Panc1 (cell line): ENCODE measurements around the gene DPP7. TPM values are rescaled to one million over a fixed set of nuclear protein-coding genes. Genes with fewer than 3 reads are reported as not detected.

ENCODE experiments used
- ATAC-seq: fragments of 200-7000 bp; cut with Tn5 transposase; 2 replicates; pipeline ENCODE4 v1.9.1; 2020; ENCODE audit warnings: mild to moderate bottlenecking, moderate library complexity
- BruUV-seq: library from RNA; stranded (reverse); fragments of 400-500 nt; replicated peaks from 2 replicates; lab custom pipeline; 2021; lab: Mats Ljungman, UMichigan
- CTCF ChIA-PET: fragments of 300-600 bp; sonication (Branson Sonifier 250); formaldehyde crosslinking; loops from one replicate; lab custom pipeline; 2022; ENCODE audit warnings: antibody characterized with exemption; lab: Charles Lee
- POLR2A ChIA-PET: fragments of 300-600 bp; sonication (Branson Sonifier 250); formaldehyde crosslinking; loops from one replicate; lab custom pipeline; 2022; ENCODE audit warnings: antibody characterized with exemption; lab: Charles Lee
- DNase-seq: peaks from one replicate; pipeline ENCODE4 v3.0.0-alpha.2; 2010; ENCODE audit warnings: low read depth, low spot score
- H3K27ac ChIP-seq: 2 replicates; pipeline ENCODE4 v1.5.1; 2011; ENCODE audit warnings: mild to moderate bottlenecking, low read length, inconsistent platforms
- H3K27me3 ChIP-seq: fragments of 200-500 bp; sonication (Bioruptor generic); 2 replicates; pipeline ENCODE4 v1.6.0; 2014; ENCODE audit warnings: low read length, inconsistent platforms; ENCODE audit not compliant: control insufficient read depth, insufficient read depth
- H3K36me3 ChIP-seq: fragments of 200-500 bp; sonication (Bioruptor generic); 2 replicates; pipeline ENCODE4 v1.5.1; 2014; ENCODE audit warnings: inconsistent platforms, mild to moderate bottlenecking, low read length, moderate library complexity; ENCODE audit not compliant: control insufficient read depth, insufficient read depth
- H3K4me1 ChIP-seq: 2 replicates; pipeline ENCODE4 v1.5.1; 2011; ENCODE audit warnings: inconsistent platforms, mild to moderate bottlenecking, low read length, moderate library complexity; ENCODE audit not compliant: control insufficient read depth, insufficient read depth
- H3K4me3 ChIP-seq, 2 experiments: 2 replicates each; pipeline ENCODE4 v1.5.1; 2011 to 2012; ENCODE audit warnings: low read depth in 2 of 2, low read length in 2 of 2, mild to moderate bottlenecking in 2 of 2, inconsistent platforms in 1 of 2, moderate library complexity in 1 of 2
- H3K9me3 ChIP-seq: fragments of 200-500 bp; sonication (Bioruptor generic); 2 replicates; pipeline ENCODE4 v1.5.1; 2014; ENCODE audit warnings: low read depth, mild to moderate bottlenecking, inconsistent platforms, low read length, moderate library complexity; ENCODE audit not compliant: control insufficient read depth, insufficient read depth
- POLR2AphosphoS5 ChIP-seq: IDR thresholded peaks from 2 replicates; pipeline ENCODE4 v1.6.1; 2012; ENCODE audit warnings: mild to moderate bottlenecking, low read depth, low read length, moderate library complexity
- REST ChIP-seq, 2 experiments: IDR thresholded peaks; 2 replicates each; pipeline ENCODE4 v1.6.1; 2011 to 2012; ENCODE audit warnings: low read depth in 2 of 2, control low read depth in 1 of 2, low read length in 1 of 2, mild to moderate bottlenecking in 1 of 2, moderate library complexity in 1 of 2; ENCODE audit not compliant: insufficient read depth in 1 of 2
- SIN3A ChIP-seq: IDR thresholded peaks from 2 replicates; pipeline ENCODE4 v1.6.1; 2012; ENCODE audit warnings: low read depth, mild to moderate bottlenecking, low read length, moderate library complexity, borderline replicate concordance; ENCODE audit not compliant: insufficient read depth
- TCF7L2 ChIP-seq: IDR thresholded peaks from 2 replicates; pipeline ENCODE4 v1.6.1; 2011; ENCODE audit warnings: mild to moderate bottlenecking, low read depth, low read length, inconsistent platforms
- in situ Hi-C: cut with HindIII; loops from 2 replicates; pipeline ENCODE4 v1.10.0; 2016; ENCODE audit warnings: low sequenced_read_pairs, low pct_unique_long_range_greater_than_20kb
- intact Hi-C: fragments of 100-400 bp; cut with micrococcal nuclease; formaldehyde crosslinking; loops from one replicate; pipeline ENCODE4 v1.10.0; 2022; ENCODE audit not compliant: unreplicated experiment
- total RNA-seq: library from RNA; stranded (reverse); gene quantifications from one replicate; pipeline ENCODE4 v1.2.1, GENCODE V29; 2021; ENCODE audit not compliant: unreplicated experiment
- TF ChIP-seq, protein P1 (sequence below): fragments of 450-650 bp; IDR thresholded peaks from 2 replicates; pipeline ENCODE4 v1.5.1; 2017; ENCODE audit warnings: mild to moderate bottlenecking

The DPP7 gene
- total RNA-seq, 1 experiment from 2014 or later: 236 TPM

DNA sequence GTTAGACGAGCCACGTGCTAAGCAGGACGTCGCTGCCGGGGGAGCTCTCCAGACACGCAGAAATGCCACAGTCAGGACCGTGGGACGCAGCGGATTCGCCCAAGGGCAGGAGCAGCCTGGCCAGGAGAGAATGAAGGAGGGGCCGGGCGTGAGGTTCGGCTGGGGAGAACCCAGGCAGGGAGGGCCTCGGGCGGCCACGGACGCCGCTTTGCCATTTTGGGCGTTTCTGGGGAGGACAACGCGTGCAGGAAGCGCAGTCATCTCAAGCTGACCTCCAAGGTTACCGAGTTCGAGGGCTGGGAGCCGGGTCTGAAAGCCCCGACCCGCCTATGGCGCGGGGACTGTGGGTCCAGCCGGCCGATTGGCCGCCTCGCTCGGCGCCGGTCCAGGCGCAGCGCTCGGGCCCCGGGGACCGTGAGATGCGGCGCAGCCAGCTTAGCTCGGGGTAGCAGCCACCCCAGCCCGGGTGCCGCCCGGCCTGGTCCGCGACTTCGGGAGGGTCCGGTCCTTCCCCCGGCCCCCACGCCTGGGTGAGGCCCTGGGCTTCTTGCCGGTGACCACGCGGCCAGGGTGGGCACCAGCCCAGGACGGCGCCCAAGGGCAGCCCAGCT, 28.5 kb downstream of the DPP7 start:
- Histone ChIP-seq H3K27ac (peak overlapping the region; percentile 88), H3K36me3 (no peaks in the 10 kb centered on the region; the same call in 1 of the 2 replicates), H3K9me3 (no peaks in the 10 kb centered on the region), H3K4me3 (peak overlapping the region; percentile 60 to 63), H3K27me3 (no peaks in the 10 kb centered on the region), H3K4me1 (peaks cover 40% of the 10 kb centered on the region)
- TF ChIP-seq POLR2AphosphoS5: no peak
- no peak for TF ChIP-seq TCF7L2
- TF ChIP-seq SIN3A: no peak
- no peak for TF ChIP-seq REST (IDR thresholded peaks at IDR 0.05; ENCODE audit: insufficient read depth in 1 of 2, low read depth in 2 of 2, low read length in 1 of 2)
- TF ChIP-seq, protein P1, sequence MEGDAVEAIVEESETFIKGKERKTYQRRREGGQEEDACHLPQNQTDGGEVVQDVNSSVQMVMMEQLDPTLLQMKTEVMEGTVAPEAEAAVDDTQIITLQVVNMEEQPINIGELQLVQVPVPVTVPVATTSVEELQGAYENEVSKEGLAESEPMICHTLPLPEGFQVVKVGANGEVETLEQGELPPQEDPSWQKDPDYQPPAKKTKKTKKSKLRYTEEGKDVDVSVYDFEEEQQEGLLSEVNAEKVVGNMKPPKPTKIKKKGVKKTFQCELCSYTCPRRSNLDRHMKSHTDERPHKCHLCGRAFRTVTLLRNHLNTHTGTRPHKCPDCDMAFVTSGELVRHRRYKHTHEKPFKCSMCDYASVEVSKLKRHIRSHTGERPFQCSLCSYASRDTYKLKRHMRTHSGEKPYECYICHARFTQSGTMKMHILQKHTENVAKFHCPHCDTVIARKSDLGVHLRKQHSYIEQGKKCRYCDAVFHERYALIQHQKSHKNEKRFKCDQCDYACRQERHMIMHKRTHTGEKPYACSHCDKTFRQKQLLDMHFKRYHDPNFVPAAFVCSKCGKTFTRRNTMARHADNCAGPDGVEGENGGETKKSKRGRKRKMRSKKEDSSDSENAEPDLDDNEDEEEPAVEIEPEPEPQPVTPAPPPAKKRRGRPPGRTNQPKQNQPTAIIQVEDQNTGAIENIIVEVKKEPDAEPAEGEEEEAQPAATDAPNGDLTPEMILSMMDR: no peak
- DNase-seq (no peak), ATAC-seq (peak; percentile 41; the same call in 1 of the 2 replicates)
- POLR2A ChIA-PET: interaction anchor here (0.6 kb wide), 3 partner anchors 14 to 118 kb away, joined by 4 to 6 read pairs (median 6); no protein-coding TSS in a partner anchor
- BruUV-seq: TSS peak; percentile 93
- CTCF ChIA-PET: interaction anchor here (0.7 kb wide), 1 partner anchor 18 kb away, joined by 3 read pairs; no protein-coding TSS in a partner anchor
- intact Hi-C loops: no loop called here
- in situ Hi-C loops: no loop called here

DNA sequence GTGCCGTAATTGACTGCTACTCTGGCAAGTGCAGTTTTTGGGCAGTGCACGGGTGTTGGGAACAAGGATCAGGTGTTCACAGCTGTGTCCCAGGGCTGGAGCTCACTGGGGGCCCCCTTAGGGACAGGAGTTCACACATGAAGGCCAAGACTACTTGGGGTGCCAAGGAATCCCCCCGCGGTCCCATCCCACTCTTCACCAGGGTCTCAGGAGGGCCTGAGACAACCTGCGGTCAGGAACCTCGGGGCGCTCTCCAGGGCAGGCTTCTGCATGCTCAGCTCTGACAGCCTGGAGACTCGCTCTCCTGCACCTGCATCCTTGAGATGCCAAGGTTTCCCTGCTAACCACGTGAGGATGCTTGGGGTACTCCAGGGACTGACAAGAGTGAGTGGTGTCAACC, 30.0 kb downstream of the DPP7 start:
- BruUV-seq: no TSS peak
- TF ChIP-seq POLR2AphosphoS5: 0 out of 2 replicates have a peak, but pooled peaks have one; percentile 29
- TF ChIP-seq REST (IDR thresholded peaks at IDR 0.05; ENCODE audit: insufficient read depth in 1 of 2, low read depth in 2 of 2, low read length in 1 of 2): no peak
- H3K4me3 ChIP-seq: no peak overlapping the region
- CTCF ChIA-PET: no interaction called here
- DNase-seq (no peak), ATAC-seq (no peak)
- H3K9me3 ChIP-seq: no peaks in the 10 kb centered on the region
- H3K27me3 ChIP-seq: no peaks in the 10 kb centered on the region
- intact Hi-C loops: no loop called here
- H3K27ac ChIP-seq: peak overlapping the region; percentile 23; the same call in 1 of the 2 replicates
- POLR2A ChIA-PET: interaction anchor here (0.6 kb wide), 2 partner anchors 11 to 34 kb away, joined by 4 to 6 read pairs; no protein-coding TSS in a partner anchor
- H3K36me3 ChIP-seq: no peaks in the 10 kb centered on the region; the same call in 1 of the 2 replicates
- H3K4me1 ChIP-seq: peaks cover 40% of the 10 kb centered on the region
- in situ Hi-C loops: no loop called here
